GM18499 (cell line): Measurements from ENCODE around the gene ZNF358.

Experiments
- ATAC-seq: cut with Tn5 transposase; IDR thresholded peaks from one replicate; pipeline ENCODE4 v1.9.1; 2021; ENCODE audit warnings: moderate number of reproducible peaks; ENCODE audit not compliant: insufficient read depth, unreplicated experiment

Gene ZNF358

GRCh38 chr19:7519361-7520130 is 3.6 kb downstream of the ZNF358 start:
- no peak for ATAC-seq

DNA sequence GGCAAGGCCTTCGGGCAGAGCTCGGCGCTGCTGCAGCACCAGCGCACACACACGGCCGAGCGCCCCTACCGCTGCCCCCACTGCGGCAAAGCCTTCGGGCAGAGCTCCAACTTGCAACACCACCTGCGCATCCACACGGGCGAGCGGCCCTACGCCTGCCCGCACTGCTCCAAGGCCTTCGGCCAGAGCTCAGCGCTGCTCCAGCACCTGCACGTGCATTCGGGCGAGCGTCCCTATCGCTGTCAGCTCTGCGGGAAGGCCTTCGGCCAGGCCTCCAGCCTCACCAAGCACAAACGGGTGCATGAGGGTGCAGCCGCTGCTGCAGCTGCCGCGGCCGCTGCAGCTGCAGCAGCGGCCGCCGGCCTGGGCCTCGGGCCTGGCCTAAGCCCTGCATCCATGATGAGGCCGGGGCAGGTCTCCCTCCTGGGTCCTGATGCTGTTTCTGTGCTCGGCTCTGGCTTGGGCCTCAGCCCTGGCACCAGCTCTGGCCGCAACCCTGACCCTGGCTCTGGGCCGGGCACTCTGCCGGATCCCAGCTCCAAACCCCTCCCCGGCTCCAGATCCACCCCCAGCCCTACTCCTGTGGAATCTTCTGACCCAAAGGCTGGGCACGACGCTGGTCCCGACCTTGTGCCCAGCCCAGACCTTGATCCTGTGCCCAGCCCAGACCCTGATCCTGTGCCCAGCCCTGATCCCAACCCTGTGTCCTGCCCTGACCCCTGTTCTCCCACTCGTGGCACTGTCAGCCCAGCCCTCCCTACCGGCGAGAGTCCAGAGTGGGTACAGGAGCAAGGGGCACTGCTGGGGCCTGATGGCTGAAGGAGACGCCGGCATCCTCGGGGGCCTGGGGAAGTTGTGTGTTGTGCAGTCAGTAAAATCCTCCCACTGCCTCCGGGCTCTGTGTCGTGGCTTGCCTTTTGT is 4.5 kb downstream of the ZNF358 start:
- ATAC-seq: no peak

GRCh38 chr19:7521551-7522071 is 5.7 kb downstream of the ZNF358 start:
- no peak for ATAC-seq

DNA sequence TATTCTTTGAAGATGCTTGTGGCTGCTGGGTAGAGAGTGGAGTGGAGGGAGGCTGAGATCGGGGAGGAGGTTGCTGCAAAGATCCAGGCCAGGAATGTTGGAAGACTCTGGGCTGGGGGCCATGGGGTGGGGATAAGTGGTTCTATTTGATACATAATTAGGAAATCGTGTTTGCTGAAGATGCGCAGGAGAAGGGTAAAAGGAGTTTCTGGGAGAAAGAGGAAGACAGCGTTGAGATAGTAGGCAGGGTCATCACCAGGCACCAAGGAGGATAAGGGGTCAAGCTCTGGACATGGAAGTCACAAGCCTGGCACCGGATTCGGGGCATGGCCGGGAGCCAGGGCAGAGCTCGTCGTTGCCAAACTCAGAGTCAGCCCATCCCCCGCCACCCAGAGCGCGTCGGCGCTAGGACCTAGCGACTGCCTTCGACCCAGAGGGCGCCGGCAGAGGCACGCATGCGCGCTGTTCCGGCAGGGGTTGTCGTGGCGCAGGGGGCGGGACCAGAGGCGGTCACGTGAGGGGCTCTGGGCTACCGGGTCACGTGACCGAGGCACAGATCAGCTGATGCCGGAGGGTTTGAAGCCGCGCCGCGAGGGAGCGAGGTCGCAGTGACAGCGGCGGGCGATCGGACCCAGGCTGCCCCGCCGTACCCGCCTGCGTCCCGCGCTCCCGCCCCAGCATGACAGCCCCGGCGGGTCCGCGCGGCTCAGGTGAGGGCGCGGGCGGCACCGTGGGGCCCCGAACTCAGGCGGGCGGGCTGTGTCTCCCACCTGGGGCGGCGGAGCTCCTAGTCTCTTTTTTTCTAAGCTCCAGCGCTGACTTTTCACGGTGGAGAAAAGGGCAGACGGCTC is 6.4 kb downstream of the ZNF358 start, which contains the start of gene MCOLN1:
Gene MCOLN1, plus strand, starts transcription at position 553 of the 851 bp plus-strand sequence. Its CDS starts 127 bp downstream, at position 680.
- ATAC-seq: no peak

DNA sequence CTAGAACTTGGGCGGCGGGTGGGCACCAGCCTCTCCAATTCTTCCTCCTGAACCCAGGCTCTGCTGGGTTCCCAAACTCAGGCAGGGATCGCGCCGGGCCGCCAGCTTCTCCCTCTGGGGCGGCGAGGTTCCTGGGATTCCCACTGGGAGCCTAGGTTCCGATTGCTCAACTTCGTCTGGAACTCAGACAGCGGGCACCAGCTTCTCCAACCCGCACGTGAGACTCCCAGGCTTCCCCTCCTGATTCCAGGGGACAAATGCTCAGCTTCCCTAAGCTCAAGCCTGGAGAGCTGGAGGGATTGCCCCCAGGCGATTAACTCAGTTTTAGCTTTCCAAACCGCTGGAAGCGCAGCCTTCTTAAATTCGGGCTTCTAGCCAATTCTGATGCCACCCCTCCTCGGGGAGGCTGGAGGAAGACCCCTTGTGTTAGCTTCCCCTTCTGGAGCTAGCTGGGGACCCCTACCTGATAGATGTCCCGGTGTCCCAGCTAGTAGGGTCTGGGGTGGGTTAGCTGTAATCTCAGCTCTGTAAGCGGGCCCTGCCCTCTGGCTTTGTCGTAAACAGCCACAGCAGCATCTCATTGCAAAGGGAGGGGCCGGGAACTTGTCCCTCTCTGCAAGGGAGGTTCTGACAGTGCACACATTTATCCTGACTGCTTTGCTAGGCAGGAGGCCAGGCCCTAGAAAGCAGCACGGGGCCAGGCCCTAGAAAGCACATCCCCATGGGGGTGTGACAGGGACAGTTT is 7.2 kb downstream of the ZNF358 start:
- ATAC-seq: no peak

DNA sequence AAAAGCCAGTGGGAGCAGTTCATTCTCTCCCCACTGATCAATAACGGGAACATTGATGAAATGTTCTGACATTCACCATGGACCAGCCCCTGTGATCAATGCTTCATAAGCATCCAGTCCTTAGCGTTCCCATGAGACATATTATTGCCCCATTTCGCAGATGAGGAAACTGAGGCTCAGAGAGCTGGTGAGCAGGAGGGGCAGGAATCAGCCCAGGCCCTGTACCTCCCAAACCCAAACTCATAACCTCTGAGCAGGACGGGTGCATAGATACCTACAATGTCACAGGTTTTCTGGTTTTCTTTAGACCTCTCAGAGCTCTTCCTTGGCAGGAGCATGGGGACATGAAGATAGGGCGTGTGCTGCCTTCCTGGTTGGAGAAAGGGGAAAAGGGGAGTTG is 8.6 kb downstream of the ZNF358 start:
- ATAC-seq: no peak

DNA sequence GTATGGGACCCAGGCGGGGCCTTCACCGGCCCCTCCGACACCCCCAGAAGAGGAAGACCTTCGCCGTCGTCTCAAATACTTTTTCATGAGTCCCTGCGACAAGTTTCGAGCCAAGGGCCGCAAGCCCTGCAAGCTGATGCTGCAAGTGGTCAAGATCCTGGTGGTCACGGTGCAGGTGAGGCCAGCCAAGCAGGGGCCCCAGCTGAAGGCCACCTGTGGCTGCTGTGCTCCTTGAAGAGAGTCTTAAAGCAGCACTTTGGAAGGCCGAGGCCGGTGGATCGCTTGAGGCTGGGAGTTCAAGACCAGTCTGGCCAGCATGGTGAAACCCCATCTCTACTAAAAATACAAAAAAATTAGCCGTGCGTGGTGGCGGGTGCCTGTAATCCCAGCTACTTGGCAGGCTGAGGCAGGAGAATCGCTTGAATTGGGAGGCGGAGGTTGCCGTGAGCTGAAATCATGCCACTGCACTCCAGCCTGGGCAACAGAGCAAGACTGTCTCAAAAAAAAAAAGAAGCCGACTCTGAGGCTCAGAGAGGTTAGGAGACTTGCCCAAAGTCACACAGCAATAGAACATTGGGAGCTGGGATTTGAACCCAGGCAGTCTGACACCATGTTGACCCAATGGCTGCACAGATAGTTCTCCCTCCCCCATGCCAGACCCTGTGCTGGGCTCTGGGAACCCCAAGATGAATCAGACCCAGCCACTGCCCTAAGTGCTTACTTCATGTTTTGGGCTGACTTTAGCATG is 9.3 kb downstream of the ZNF358 start:
- ATAC-seq: no peak

GRCh38 chr19:7526059-7526929 is 10.4 kb downstream of the ZNF358 start:
- no peak for ATAC-seq

GRCh38 chr19:7527516-7528191 is 11.8 kb downstream of the ZNF358 start:
- no peak for ATAC-seq

DNA sequence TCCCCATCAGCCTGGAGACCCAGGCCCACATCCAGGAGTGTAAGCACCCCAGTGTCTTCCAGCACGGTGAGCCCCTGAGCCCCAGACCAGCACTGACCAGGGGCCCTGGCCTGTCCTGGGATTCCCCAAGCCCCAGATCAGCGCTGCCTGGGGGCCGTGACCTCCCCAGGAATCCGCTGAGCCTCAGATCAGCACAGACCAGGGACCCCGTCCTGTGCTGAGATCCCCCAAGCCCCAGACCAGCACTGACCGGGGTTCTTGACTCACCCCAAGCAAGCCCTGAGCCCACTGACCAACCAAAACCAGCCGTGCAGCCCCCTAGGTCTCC is 12.3 kb downstream of the ZNF358 start:
- no peak for ATAC-seq

- ATAC-seq: no peak
Measured at GRCh38 chr19:7528522-7529245, 12.8 kb downstream of the ZNF358 start.

- no peak for ATAC-seq
Measured at GRCh38 chr19:7529246-7529600, 13.3 kb downstream of the ZNF358 start.

DNA sequence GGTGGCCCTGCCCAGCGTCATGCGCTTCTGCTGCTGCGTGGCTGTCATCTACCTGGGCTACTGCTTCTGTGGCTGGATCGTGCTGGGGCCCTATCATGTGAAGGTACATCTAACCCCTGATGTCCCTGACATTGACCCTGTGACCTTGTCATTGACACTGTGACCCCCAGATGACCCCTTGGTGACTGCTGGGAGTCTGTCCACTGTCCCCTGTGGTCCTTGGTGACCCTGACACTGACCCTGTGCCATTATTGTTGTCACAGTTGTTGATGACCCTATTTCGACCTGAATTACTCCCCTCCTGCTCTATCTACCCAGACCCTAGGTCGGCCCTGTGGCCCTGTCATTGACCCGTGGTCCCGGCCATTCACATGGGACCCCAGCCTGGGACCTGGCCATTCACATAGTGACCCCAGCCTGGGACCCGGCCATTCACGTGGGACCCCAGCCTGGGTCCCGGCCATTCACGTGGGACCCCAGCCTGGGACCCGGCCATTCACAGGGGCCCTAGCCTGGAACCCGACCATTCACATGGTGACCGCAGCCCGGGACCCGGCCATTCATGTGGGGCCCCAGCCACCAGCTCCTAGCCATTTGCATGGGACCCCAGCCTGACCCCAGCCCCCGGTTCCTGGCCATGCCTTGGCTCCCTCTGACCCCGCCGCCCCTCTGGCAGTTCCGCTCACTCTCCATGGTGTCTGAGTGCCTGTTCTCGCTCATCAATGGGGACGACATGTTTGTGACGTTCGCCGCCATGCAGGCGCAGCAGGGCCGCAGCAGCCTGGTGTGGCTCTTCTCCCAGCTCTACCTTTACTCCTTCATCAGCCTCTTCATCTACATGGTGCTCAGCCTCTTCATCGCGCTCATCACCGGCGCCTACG is 13.9 kb downstream of the ZNF358 start:
- no peak for ATAC-seq

DNA sequence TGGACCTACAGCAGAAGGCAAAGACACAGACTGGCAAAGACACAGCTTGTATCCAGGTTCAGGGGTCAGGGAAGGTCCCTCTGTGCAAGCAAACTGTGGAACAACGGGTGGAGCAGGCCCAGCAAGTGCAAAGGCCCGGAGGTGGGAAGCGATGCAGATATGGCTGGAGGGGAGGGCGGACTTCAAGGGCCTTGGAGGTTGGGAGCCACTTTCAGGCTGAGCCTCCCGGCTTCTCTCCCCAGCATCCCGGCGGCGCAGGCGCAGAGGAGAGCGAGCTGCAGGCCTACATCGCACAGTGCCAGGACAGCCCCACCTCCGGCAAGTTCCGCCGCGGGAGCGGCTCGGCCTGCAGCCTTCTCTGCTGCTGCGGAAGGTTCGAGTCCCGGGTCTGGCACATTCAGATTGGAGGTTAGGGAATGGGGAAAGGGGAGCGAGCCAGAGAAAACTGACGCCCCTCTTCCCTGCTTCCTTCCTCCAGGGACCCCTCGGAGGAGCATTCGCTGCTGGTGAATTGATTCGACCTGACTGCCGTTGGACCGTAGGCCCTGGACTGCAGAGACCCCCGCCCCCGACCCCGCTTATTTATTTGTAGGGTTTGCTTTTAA is 17.5 kb downstream of the ZNF358 start:
- no peak for ATAC-seq

DNA sequence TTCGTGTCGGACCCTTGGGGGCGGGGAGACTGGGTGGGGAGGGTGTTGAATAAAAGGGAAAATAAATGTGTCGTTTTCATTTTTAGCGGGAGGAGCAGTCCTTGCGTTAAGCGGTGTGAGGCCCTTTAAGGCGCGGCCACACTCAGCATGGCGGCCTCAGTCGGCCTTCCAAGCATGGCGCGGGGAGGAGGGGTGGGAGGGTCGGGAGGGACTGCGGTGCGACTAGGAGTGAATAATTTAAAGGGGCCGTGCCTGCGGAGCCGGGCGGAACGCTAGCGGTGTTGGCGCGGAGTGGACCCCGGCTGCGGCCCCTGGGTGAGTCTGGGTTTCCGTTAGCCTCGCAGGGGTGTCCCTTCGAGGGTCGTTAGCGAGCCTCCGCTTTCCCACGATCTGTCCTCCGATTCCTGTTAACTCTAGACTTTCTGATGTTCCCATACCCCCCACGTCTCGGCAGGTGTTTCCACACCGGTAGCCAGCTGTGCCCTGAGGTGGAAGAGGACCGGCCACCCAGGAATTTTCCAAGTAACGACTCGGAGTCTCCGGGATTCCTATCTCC is 18.1 kb downstream of the ZNF358 start:
- ATAC-seq: no peak
